T-cell (primary cell): ENCODE results near the gene IL2RA. TPM values are rescaled to one million over a fixed set of nuclear protein-coding genes. Genes with fewer than 3 reads are reported as not detected.

Experiments used
- ATAC-seq, 4 experiments: fragments of 200-7000 bp in 3 of 4; fragments of 150-1000 bp in 1 of 4; cut with Tn5 transposase; replicated peaks in 1 of 4; 1 replicate in 3 of 4; 2 replicates in 1 of 4; pipeline ENCODE4 v1.10.0; 2021; ENCODE audit warnings: moderate library complexity in 3 of 4, mild to moderate bottlenecking in 2 of 4, moderate number of reproducible peaks in 1 of 4
- CTCF ChIA-PET, 2 donors: fragments of 300-600 bp; sonication (Branson Sonifier 250); formaldehyde crosslinking; loops; one replicate each; lab custom pipeline; 2022; ENCODE audit warnings: antibody characterized with exemption in 2 of 2; lab: Charles Lee
- POLR2A ChIA-PET, 2 donors: fragments of 300-600 bp; sonication (Branson Sonifier 250); formaldehyde crosslinking; loops; one replicate each; lab custom pipeline; 2022; ENCODE audit warnings: antibody characterized with exemption in 2 of 2; lab: Charles Lee
- DNase-seq, 35 experiments: peaks; one replicate each; pipeline versions ENCODE4 v3.0.0 to v3.0.0-alpha.2; 2013 to 2023
- H3K27ac ChIP-seq: one replicate; pipeline ENCODE4 v1.5.1; 2013; ENCODE audit warnings: low read length
- H3K27me3 ChIP-seq, 2 experiments: replicated peaks in 1 of 2; 1 replicate in 1 of 2; 2 replicates in 1 of 2; pipeline versions ENCODE4 v1.6.1 to v1.7.0; 2013; ENCODE audit warnings: low read length in 1 of 2, mixed read lengths in 1 of 2; ENCODE audit not compliant: control insufficient read depth in 2 of 2, insufficient read depth in 2 of 2; ENCODE audit errors: extremely low read depth in 1 of 2
- H3K36me3 ChIP-seq, 2 donors: 1 replicate in 1 of 2; 2 replicates in 1 of 2; pipeline versions ENCODE4 v1.6.1 to v1.7.0; 2013; ENCODE audit warnings: low read length in 1 of 2; ENCODE audit not compliant: control insufficient read depth in 2 of 2, insufficient read depth in 1 of 2; ENCODE audit errors: extremely low read depth in 1 of 2
- H3K4me1 ChIP-seq, 2 experiments: 1 replicate in 1 of 2; 2 replicates in 1 of 2; pipeline versions ENCODE4 v1.6.1 to v1.7.0; 2013; ENCODE audit warnings: low read length in 2 of 2, mixed read lengths in 1 of 2; ENCODE audit not compliant: insufficient read depth in 2 of 2, control insufficient read depth in 1 of 2; ENCODE audit errors: extremely low read depth in 1 of 2
- H3K4me3 ChIP-seq, 2 donors: 1 replicate in 1 of 2; 2 replicates in 1 of 2; pipeline versions ENCODE4 v1.5.1 to v1.7.0; 2013; ENCODE audit warnings: mild to moderate bottlenecking in 2 of 2, low read length in 1 of 2, moderate library complexity in 1 of 2; ENCODE audit not compliant: control insufficient read depth in 1 of 2; ENCODE audit errors: extremely low read depth in 1 of 2
- H3K9me3 ChIP-seq: 2 replicates; pipeline ENCODE4 v1.7.0; 2013
- H3K27ac Mint-ChIP-seq, 2 donors: one replicate each; pipeline ENCODE4 v1.8.0; 2020 to 2021; ENCODE audit warnings: mild to moderate bottlenecking in 2 of 2, mixed read lengths in 2 of 2
- H3K27me3 Mint-ChIP-seq, 2 donors: one replicate each; pipeline ENCODE4 v1.8.0; 2021 to 2022; ENCODE audit warnings: mixed read lengths in 2 of 2
- H3K36me3 Mint-ChIP-seq: one replicate; pipeline ENCODE4 v1.8.0; 2021; ENCODE audit warnings: mixed read lengths
- H3K4me1 Mint-ChIP-seq, 3 donors: one replicate each; pipeline ENCODE4 v1.8.0; 2020 to 2022; ENCODE audit warnings: mixed read lengths in 3 of 3, mild to moderate bottlenecking in 1 of 3
- H3K4me3 Mint-ChIP-seq, 3 donors: one replicate each; pipeline ENCODE4 v1.8.0; 2020 to 2022; ENCODE audit warnings: mild to moderate bottlenecking in 3 of 3, mixed read lengths in 3 of 3, moderate library complexity in 3 of 3
- H3K9me3 Mint-ChIP-seq, 3 donors: one replicate each; pipeline ENCODE4 v1.8.0; 2020 to 2022; ENCODE audit warnings: mixed read lengths in 3 of 3
- WGBS: methylation state at CpG from one replicate; pipeline ENCODE4 v1.1.5; 2013; ENCODE audit warnings: missing lambda C conversion rate; ENCODE audit not compliant: insufficient coverage; 5-methylcytosine and 5-hydroxymethylcytosine counted together
- total RNA-seq, 35 experiments: library from RNA in 6 of 35; stranded (reverse) in 6 of 35; fragments of 120-200 nt in 1 of 35; gene quantifications; one replicate each; pipeline versions ENCODE4 v1.2.1 to v1.2.4 and lab custom pipeline; 2013 to 2026

The IL2RA gene
- total RNA-seq, 5 donors from 2014 or later (not counting 1 experiment from before 2014, with no cell fraction given): 19.9 to 40.4 (median 28.1) TPM

- Histone ChIP-seq H3K9me3 (no peaks in the 10 kb centered on the region), H3K4me3 (peak overlapping the region; percentile 92 to 98), H3K36me3 (no peaks in the 10 kb centered on the region), H3K27ac (peak overlapping the region; percentile 84), H3K4me1 (peaks cover 7 to 24% of the 10 kb centered on the region in 2 experiments), H3K27me3 (no peaks in the 10 kb centered on the region)
- no peaks in the 10 kb centered on the region for H3K27me3 Mint-ChIP-seq
- no peaks in the 10 kb centered on the region for H3K9me3 Mint-ChIP-seq
- ATAC-seq (peak; percentile 24 to 34 (median 26)), DNase-seq (peak in 25 of 35 experiments; percentile 4 to 46 (median 19))
- WGBS: under 1% methylated on average over 78 of the region's 82 CpGs
- peaks cover 19 to 36% (median 35%) of the 10 kb centered on the region in 3 donors for H3K4me1 Mint-ChIP-seq
- peak overlapping the region; percentile 90 to 95 (median 93) for H3K4me3 Mint-ChIP-seq
- no peaks in the 10 kb centered on the region for H3K36me3 Mint-ChIP-seq
- ChIA-PET CTCF (interaction anchor here (0.6 to 1.2 kb wide), 4 partner anchors 61 to 110 kb away, joined by 3 to 7 read pairs (median 6); no protein-coding TSS in a partner anchor), POLR2A (interaction anchor here (0.6 to 1.0 kb wide), 2 partner anchors 87 to 1810 kb away, joined by 3 to 4 read pairs; partner anchors contain the start of genes ANKRD16 (in 1 of the 2) and FBH1 (in 1 of the 2))
- peak overlapping the region; percentile 92 to 94 for H3K27ac Mint-ChIP-seq
Observed at GRCh38 chr10:5976512-5977470, 85.4 kb downstream of the IL2RA start.

- H3K36me3 Mint-ChIP-seq: no peaks in the 10 kb centered on the region
- Histone ChIP-seq H3K36me3 (no peaks in the 10 kb centered on the region), H3K4me1 (peaks cover 7 to 28% of the 10 kb centered on the region in 2 experiments), H3K27me3 (no peaks in the 10 kb centered on the region), H3K27ac (peak overlapping the region; percentile 84), H3K4me3 (peak overlapping the region; percentile 92 to 98), H3K9me3 (no peaks in the 10 kb centered on the region)
- ATAC-seq (peak in 2 of 4 experiments; percentile 6 to 63), DNase-seq (peak in 34 of 35 experiments; percentile 12 to 81 (median 47))
- no peaks in the 10 kb centered on the region for H3K27me3 Mint-ChIP-seq
- ChIA-PET POLR2A (no interaction called here), CTCF (interaction anchor here in 1 of 2 donors (1.2 kb wide), 1 partner anchor 111 kb away, joined by 4 read pairs; no protein-coding TSS in a partner anchor)
- H3K4me1 Mint-ChIP-seq: peaks cover 29 to 45% (median 45%) of the 10 kb centered on the region in 3 donors
- peak overlapping the region; percentile 90 to 95 (median 93) for H3K4me3 Mint-ChIP-seq
- 53% methylated on average over 7 of the region's 20 CpGs for WGBS
- peak overlapping the region; percentile 92 to 94 for H3K27ac Mint-ChIP-seq
- H3K9me3 Mint-ChIP-seq: no peaks in the 10 kb centered on the region
Observed at GRCh38 chr10:5975641-5976473, 86.3 kb downstream of the IL2RA start.

- no peaks in the 10 kb centered on the region for H3K9me3 Mint-ChIP-seq
- peaks cover 5 to 23% of the 10 kb centered on the region in 2 experiments for H3K4me1 ChIP-seq
- H3K27ac ChIP-seq: no peak overlapping the region
- ATAC-seq: no peak
- no peak overlapping the region for H3K4me3 ChIP-seq
- no peaks in the 10 kb centered on the region for H3K9me3 ChIP-seq
- POLR2A ChIA-PET: no interaction called here
- WGBS: 0% methylated on average over 1 of the region's 4 CpGs
- H3K4me3 Mint-ChIP-seq: no peak overlapping the region
- peaks cover 5% of the 10 kb centered on the region for H3K36me3 Mint-ChIP-seq
- no peaks in the 10 kb centered on the region for H3K36me3 ChIP-seq
- DNase-seq: no peak
- peaks cover 37 to 56% (median 50%) of the 10 kb centered on the region in 3 donors for H3K4me1 Mint-ChIP-seq
- no peaks in the 10 kb centered on the region for H3K27me3 ChIP-seq
- no peak overlapping the region for H3K27ac Mint-ChIP-seq
- no peaks in the 10 kb centered on the region for H3K27me3 Mint-ChIP-seq
- CTCF ChIA-PET: no interaction called here
Observed at GRCh38 chr10:5973069-5973468, 89.1 kb downstream of the IL2RA start.

GRCh38 chr10:5971886-5972285 is 90.3 kb downstream of the IL2RA start:
- 70% methylated on average over 2 of the region's 4 CpGs for WGBS
- Mint-ChIP-seq H3K4me3 (peak overlapping the region in 1 of 3 donors; percentile 22), H3K9me3 (no peaks in the 10 kb centered on the region), H3K27ac (peak overlapping the region; percentile 81 to 82), H3K4me1 (peaks cover 37 to 56% (median 50%) of the 10 kb centered on the region in 3 donors), H3K36me3 (peaks cover 5% of the 10 kb centered on the region), H3K27me3 (no peaks in the 10 kb centered on the region)
- Histone ChIP-seq H3K36me3 (no peaks in the 10 kb centered on the region), H3K27ac (no peak overlapping the region), H3K4me3 (no peak overlapping the region), H3K9me3 (no peaks in the 10 kb centered on the region), H3K27me3 (no peaks in the 10 kb centered on the region), H3K4me1 (peaks cover 4 to 22% of the 10 kb centered on the region in 2 experiments)
- CTCF ChIA-PET: no interaction called here
- ATAC-seq (no peak), DNase-seq (no peak)
- POLR2A ChIA-PET: interaction anchor here in 1 of 2 donors (0.6 kb wide), 2 partner anchors 10 to 610 kb away, joined by 3 read pairs; no protein-coding TSS in a partner anchor

- H3K4me3 Mint-ChIP-seq: peak overlapping the region in 2 of 3 donors; percentile 22 to 30
- CTCF ChIA-PET: interaction anchor here in 1 of 2 donors (0.5 kb wide), 1 partner anchor 183 kb away, joined by 4 read pairs; no protein-coding TSS in a partner anchor
Observed at GRCh38 chr10:5971315-5971832, 90.8 kb downstream of the IL2RA start.

More at GRCh38 chr10:5971315-5971832, 90.8 kb downstream of the IL2RA start:
- Histone ChIP-seq H3K27ac (peak overlapping the region; percentile 38), H3K27me3 (no peaks in the 10 kb centered on the region), H3K36me3 (no peaks in the 10 kb centered on the region), H3K9me3 (no peaks in the 10 kb centered on the region), H3K4me3 (no peak overlapping the region), H3K4me1 (peaks cover 1 to 17% of the 10 kb centered on the region in 2 experiments)
- ATAC-seq (peak in 3 of 4 experiments; percentile 64 to 65 (median 64)), DNase-seq (peak in 3 of 35 experiments; percentile 7 to 32 (median 13))
- Mint-ChIP-seq H3K9me3 (no peaks in the 10 kb centered on the region), H3K27ac (peak overlapping the region; percentile 81 to 82), H3K27me3 (no peaks in the 10 kb centered on the region), H3K4me1 (peaks cover 35 to 53% (median 48%) of the 10 kb centered on the region in 3 donors), H3K36me3 (peaks cover 5% of the 10 kb centered on the region)
- 77% methylated on average over 5 of the region's 8 CpGs for WGBS
- POLR2A ChIA-PET: interaction anchor here in 1 of 2 donors (0.6 kb wide), 1 partner anchor 610 kb away, joined by 3 read pairs; no protein-coding TSS in a partner anchor
